ENCODE data around the gene RBM33. TPM values are rescaled to one million over a fixed set of nuclear protein-coding genes. Genes with fewer than 3 reads are reported as not detected.

The RBM33 gene
- total RNA-seq, 2 donors from 2014 or later = 86.8 to 87.1 TPM

- H3K4me1 ChIP-seq (ENCODE audit: control insufficient read depth, insufficient read depth, low read length) = no peaks in the 10 kb centered on the region
- peaks cover 3% of the 10 kb centered on the region for H3K4me1 Mint-ChIP-seq
- no peaks in the 10 kb centered on the region for H3K9me3 Mint-ChIP-seq
- WGBS, 2 experiments (ENCODE audit: insufficient coverage in 1 of 2, insufficient read length in 1 of 2) = 96% methylated on average over 11 to 14 of the region's 14 CpGs
- H3K36me3 Mint-ChIP-seq (ENCODE audit: low read depth) = peaks cover 26% of the 10 kb centered on the region
- TF ChIP-seq CTCF (conservative IDR thresholded peaks at IDR 0.05) = no peak
- H3K4me3 ChIP-seq (ENCODE audit: low read length) = no peak overlapping the region
- H3K27ac ChIP-seq (ENCODE audit: low read depth, low read length) = no peak overlapping the region
- no peak overlapping the region for H3K27ac Mint-ChIP-seq
- H3K9ac ChIP-seq (ENCODE audit: extremely low read depth, low read length, poor library complexity, severe bottlenecking) = no peak overlapping the region
- H3K27me3 ChIP-seq (ENCODE audit: control insufficient read depth, insufficient read depth, low read length, poor library complexity, severe bottlenecking) = no peaks in the 10 kb centered on the region
- H3K36me3 ChIP-seq (ENCODE audit: control insufficient read depth, insufficient read depth, low read length) = peaks cover 53% of the 10 kb centered on the region
- no peaks in the 10 kb centered on the region for H3K27me3 Mint-ChIP-seq (ENCODE audit: insufficient read depth)
- no peak for DNase-seq
- H3K9me3 ChIP-seq (ENCODE audit: control insufficient read depth, low read length) = no peaks in the 10 kb centered on the region
- no peak overlapping the region for H3K4me3 Mint-ChIP-seq
Measured at GRCh38 chr7:155733582-155734444, 89.4 kb downstream of the RBM33 start.

- WGBS, 2 experiments (ENCODE audit: insufficient coverage in 1 of 2, insufficient read length in 1 of 2) = 91 to 92% methylated on average over 3 of the region's 3 CpGs
- H3K36me3 Mint-ChIP-seq (ENCODE audit: low read depth) = peaks cover 28% of the 10 kb centered on the region
- H3K27me3 Mint-ChIP-seq (ENCODE audit: insufficient read depth) = no peaks in the 10 kb centered on the region
- no peak overlapping the region for H3K9ac ChIP-seq (ENCODE audit: extremely low read depth, low read length, poor library complexity, severe bottlenecking)
- no peak overlapping the region for H3K4me3 ChIP-seq (ENCODE audit: low read length)
- no peak for TF ChIP-seq CTCF (conservative IDR thresholded peaks at IDR 0.05)
- H3K9me3 ChIP-seq (ENCODE audit: control insufficient read depth, low read length) = no peaks in the 10 kb centered on the region
- no peaks in the 10 kb centered on the region for H3K4me1 ChIP-seq (ENCODE audit: control insufficient read depth, insufficient read depth, low read length)
- H3K36me3 ChIP-seq (ENCODE audit: control insufficient read depth, insufficient read depth, low read length) = peaks cover 53% of the 10 kb centered on the region
- DNase-seq = no peak
- no peak overlapping the region for H3K27ac ChIP-seq (ENCODE audit: low read depth, low read length)
- H3K27ac Mint-ChIP-seq = no peak overlapping the region
- peaks cover 3% of the 10 kb centered on the region for H3K4me1 Mint-ChIP-seq
- H3K4me3 Mint-ChIP-seq = no peak overlapping the region
- H3K27me3 ChIP-seq (ENCODE audit: control insufficient read depth, insufficient read depth, low read length, poor library complexity, severe bottlenecking) = no peaks in the 10 kb centered on the region
- H3K9me3 Mint-ChIP-seq = no peaks in the 10 kb centered on the region
Measured at GRCh38 chr7:155734445-155734809, 90.0 kb downstream of the RBM33 start.

- TF ChIP-seq CTCF (conservative IDR thresholded peaks at IDR 0.05) = no peak
Measured at GRCh38 chr7:155735442-155736115, 91.1 kb downstream of the RBM33 start.

More at GRCh38 chr7:155735442-155736115, 91.1 kb downstream of the RBM33 start:
- H3K27ac Mint-ChIP-seq = no peak overlapping the region
- H3K4me3 Mint-ChIP-seq = no peak overlapping the region
- Histone ChIP-seq H3K4me3 (ENCODE audit: low read length) (no peak overlapping the region), H3K9me3 (ENCODE audit: control insufficient read depth, low read length) (no peaks in the 10 kb centered on the region), H3K36me3 (ENCODE audit: control insufficient read depth, insufficient read depth, low read length) (peaks cover 53% of the 10 kb centered on the region), H3K27ac (ENCODE audit: low read depth, low read length) (no peak overlapping the region), H3K4me1 (ENCODE audit: control insufficient read depth, insufficient read depth, low read length) (no peaks in the 10 kb centered on the region), H3K9ac (ENCODE audit: extremely low read depth, low read length, poor library complexity, severe bottlenecking) (no peak overlapping the region), H3K27me3 (ENCODE audit: control insufficient read depth, insufficient read depth, low read length, poor library complexity, severe bottlenecking) (no peaks in the 10 kb centered on the region)
- DNase-seq = no peak
- WGBS, 2 experiments (ENCODE audit: insufficient coverage in 1 of 2, insufficient read length in 1 of 2) = 67 to 93% methylated on average over 1 to 3 of the region's 3 CpGs
- H3K9me3 Mint-ChIP-seq = no peaks in the 10 kb centered on the region
- H3K27me3 Mint-ChIP-seq (ENCODE audit: insufficient read depth) = no peaks in the 10 kb centered on the region
- peaks cover 26% of the 10 kb centered on the region for H3K36me3 Mint-ChIP-seq (ENCODE audit: low read depth)
- peaks cover 3% of the 10 kb centered on the region for H3K4me1 Mint-ChIP-seq
